Keratinocyte (primary cell): ENCODE data around the gene PSAP.

ENCODE experiments used
- CTCF ChIP-seq, 3 experiments: IDR thresholded peaks in 1 of 3; conservative IDR thresholded peaks in 1 of 3; optimal IDR thresholded peaks in 1 of 3; 2 replicates in 2 of 3; 3 replicates in 1 of 3; pipeline versions ENCODE3 to v1.5.1; 2011; ENCODE audit warnings: low read length in 3 of 3, mild to moderate bottlenecking in 3 of 3, moderate library complexity in 2 of 3, control low read depth in 1 of 3, inconsistent platforms in 1 of 3; ENCODE audit not compliant: insufficient read depth in 2 of 3; ENCODE audit errors: extremely low read depth in 1 of 3
- EZH2 ChIP-seq: IDR thresholded peaks from one replicate; pipeline ENCODE4 v1.6.1; 2012; ENCODE audit warnings: inconsistent platforms, mild to moderate bottlenecking, low read length, moderate library complexity

- TF ChIP-seq CTCF (optimal IDR thresholded peaks at IDR 0.05 in 1 of 3, IDR thresholded peaks at IDR 0.05 in 1 of 3, conservative IDR thresholded peaks at IDR 0.05 in 1 of 3; ENCODE audit: extremely low read depth in 1 of 3, insufficient read depth in 2 of 3, low read length in 3 of 3) (no peak), EZH2 (no peak)
These were observed 3.0 kb upstream of the PSAP start for GRCh38 chr10:71854031-71854430.
